H1 (cell line): Measurements from ENCODE around the gene MATR3. TPM values are rescaled to one million over a fixed set of nuclear protein-coding genes. Genes with fewer than 3 reads are reported as not detected.

Experiments used
- SP4 ChIP-seq: IDR thresholded peaks from 2 replicates; pipeline ENCODE4 v1.6.1; 2012; ENCODE audit warnings: low read length, inconsistent platforms
- polyA plus RNA-seq, 7 experiments: library from polyadenylated mRNA; depleted of rRNA in 3 of 7; stranded (reverse) in 5 of 7; unstranded in 2 of 7; fragments of >200 nt in 5 of 7; fragments of 200-250 nt in 2 of 7; gene quantifications; 1 replicate in 5 of 7; 2 replicates in 1 of 7; 4 replicates in 1 of 7; pipeline versions ENCODE4 v1.2.1 to v1.2.3, GENCODE V29; 2011 to 2013; ENCODE audit warnings: missing spikeins in 2 of 7, mixed read lengths in 2 of 7
- total RNA-seq: library from RNA; stranded (reverse); fragmentation: NEBNext Ultra II Directional; extraction: Animal tissue kit (Norgen Biotek cat#: 25700); gene quantifications from 2 replicates; pipeline ENCODE4 v1.2.1, GENCODE V29; 2021
- TF ChIP-seq, protein P1 (sequence below): fragments of 300-600 bp; sonication (generic); IDR thresholded peaks from 2 replicates; pipeline ENCODE4 v1.7.1; 2012; ENCODE audit warnings: low read length, moderate library complexity, mild to moderate bottlenecking, inconsistent platforms; ENCODE audit not compliant: insufficient replicate concordance

MATR3 gene
- total and polyA plus RNA-seq, 2 of the 8 experiments (the other 6 are each of a cell fraction or from before 2014, with no cell fraction given) = 116 to 389 TPM

DNA sequence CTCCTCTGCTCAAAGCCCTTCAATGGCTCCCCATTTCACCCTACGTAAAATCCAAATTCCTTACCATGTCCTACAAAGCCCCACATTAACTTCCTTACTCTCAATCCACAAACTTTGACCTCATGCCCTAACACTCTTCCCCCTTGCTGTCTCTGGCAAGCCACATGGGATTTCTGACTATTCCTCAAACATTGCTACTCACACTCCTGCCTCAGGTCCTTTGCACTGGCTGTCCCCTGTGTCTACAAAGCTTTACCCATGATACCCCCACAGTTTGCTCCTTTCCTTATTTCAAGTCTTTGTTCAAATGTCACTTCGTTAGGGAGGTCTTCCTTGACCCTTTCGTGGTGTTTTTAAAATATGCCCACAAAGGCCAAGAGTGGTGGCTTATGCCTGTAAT lies 40.4 kb upstream of the MATR3 start (continued):
- TF ChIP-seq, protein P1, sequence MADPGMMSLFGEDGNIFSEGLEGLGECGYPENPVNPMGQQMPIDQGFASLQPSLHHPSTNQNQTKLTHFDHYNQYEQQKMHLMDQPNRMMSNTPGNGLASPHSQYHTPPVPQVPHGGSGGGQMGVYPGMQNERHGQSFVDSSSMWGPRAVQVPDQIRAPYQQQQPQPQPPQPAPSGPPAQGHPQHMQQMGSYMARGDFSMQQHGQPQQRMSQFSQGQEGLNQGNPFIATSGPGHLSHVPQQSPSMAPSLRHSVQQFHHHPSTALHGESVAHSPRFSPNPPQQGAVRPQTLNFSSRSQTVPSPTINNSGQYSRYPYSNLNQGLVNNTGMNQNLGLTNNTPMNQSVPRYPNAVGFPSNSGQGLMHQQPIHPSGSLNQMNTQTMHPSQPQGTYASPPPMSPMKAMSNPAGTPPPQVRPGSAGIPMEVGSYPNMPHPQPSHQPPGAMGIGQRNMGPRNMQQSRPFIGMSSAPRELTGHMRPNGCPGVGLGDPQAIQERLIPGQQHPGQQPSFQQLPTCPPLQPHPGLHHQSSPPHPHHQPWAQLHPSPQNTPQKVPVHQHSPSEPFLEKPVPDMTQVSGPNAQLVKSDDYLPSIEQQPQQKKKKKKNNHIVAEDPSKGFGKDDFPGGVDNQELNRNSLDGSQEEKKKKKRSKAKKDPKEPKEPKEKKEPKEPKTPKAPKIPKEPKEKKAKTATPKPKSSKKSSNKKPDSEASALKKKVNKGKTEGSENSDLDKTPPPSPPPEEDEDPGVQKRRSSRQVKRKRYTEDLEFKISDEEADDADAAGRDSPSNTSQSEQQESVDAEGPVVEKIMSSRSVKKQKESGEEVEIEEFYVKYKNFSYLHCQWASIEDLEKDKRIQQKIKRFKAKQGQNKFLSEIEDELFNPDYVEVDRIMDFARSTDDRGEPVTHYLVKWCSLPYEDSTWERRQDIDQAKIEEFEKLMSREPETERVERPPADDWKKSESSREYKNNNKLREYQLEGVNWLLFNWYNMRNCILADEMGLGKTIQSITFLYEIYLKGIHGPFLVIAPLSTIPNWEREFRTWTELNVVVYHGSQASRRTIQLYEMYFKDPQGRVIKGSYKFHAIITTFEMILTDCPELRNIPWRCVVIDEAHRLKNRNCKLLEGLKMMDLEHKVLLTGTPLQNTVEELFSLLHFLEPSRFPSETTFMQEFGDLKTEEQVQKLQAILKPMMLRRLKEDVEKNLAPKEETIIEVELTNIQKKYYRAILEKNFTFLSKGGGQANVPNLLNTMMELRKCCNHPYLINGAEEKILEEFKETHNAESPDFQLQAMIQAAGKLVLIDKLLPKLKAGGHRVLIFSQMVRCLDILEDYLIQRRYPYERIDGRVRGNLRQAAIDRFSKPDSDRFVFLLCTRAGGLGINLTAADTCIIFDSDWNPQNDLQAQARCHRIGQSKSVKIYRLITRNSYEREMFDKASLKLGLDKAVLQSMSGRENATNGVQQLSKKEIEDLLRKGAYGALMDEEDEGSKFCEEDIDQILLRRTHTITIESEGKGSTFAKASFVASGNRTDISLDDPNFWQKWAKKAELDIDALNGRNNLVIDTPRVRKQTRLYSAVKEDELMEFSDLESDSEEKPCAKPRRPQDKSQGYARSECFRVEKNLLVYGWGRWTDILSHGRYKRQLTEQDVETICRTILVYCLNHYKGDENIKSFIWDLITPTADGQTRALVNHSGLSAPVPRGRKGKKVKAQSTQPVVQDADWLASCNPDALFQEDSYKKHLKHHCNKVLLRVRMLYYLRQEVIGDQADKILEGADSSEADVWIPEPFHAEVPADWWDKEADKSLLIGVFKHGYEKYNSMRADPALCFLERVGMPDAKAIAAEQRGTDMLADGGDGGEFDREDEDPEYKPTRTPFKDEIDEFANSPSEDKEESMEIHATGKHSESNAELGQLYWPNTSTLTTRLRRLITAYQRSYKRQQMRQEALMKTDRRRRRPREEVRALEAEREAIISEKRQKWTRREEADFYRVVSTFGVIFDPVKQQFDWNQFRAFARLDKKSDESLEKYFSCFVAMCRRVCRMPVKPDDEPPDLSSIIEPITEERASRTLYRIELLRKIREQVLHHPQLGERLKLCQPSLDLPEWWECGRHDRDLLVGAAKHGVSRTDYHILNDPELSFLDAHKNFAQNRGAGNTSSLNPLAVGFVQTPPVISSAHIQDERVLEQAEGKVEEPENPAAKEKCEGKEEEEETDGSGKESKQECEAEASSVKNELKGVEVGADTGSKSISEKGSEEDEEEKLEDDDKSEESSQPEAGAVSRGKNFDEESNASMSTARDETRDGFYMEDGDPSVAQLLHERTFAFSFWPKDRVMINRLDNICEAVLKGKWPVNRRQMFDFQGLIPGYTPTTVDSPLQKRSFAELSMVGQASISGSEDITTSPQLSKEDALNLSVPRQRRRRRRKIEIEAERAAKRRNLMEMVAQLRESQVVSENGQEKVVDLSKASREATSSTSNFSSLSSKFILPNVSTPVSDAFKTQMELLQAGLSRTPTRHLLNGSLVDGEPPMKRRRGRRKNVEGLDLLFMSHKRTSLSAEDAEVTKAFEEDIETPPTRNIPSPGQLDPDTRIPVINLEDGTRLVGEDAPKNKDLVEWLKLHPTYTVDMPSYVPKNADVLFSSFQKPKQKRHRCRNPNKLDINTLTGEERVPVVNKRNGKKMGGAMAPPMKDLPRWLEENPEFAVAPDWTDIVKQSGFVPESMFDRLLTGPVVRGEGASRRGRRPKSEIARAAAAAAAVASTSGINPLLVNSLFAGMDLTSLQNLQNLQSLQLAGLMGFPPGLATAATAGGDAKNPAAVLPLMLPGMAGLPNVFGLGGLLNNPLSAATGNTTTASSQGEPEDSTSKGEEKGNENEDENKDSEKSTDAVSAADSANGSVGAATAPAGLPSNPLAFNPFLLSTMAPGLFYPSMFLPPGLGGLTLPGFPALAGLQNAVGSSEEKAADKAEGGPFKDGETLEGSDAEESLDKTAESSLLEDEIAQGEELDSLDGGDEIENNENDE = no peak
- TF ChIP-seq SP4 = no peak
